B cell (primary cell): ENCODE measurements around the gene SPOP.

ENCODE experiments used
- EZH2 ChIP-seq: IDR thresholded peaks from 2 replicates; pipeline ENCODE4 v1.6.1; 2012; ENCODE audit warnings: borderline replicate concordance, low read depth, mild to moderate bottlenecking, moderate library complexity, low read length; ENCODE audit not compliant: insufficient read depth, poor library complexity, severe bottlenecking
- TF ChIP-seq, protein P1 (sequence below): fragments of 200-600 bp; IDR thresholded peaks from one replicate; pipeline ENCODE4 v1.8.0; 2022; ENCODE audit warnings: antibody characterized with exemption, mild to moderate bottlenecking

GRCh38 chr17:49659661-49660382 lies 18.1 kb downstream of the SPOP start:
- TF ChIP-seq, protein P1, sequence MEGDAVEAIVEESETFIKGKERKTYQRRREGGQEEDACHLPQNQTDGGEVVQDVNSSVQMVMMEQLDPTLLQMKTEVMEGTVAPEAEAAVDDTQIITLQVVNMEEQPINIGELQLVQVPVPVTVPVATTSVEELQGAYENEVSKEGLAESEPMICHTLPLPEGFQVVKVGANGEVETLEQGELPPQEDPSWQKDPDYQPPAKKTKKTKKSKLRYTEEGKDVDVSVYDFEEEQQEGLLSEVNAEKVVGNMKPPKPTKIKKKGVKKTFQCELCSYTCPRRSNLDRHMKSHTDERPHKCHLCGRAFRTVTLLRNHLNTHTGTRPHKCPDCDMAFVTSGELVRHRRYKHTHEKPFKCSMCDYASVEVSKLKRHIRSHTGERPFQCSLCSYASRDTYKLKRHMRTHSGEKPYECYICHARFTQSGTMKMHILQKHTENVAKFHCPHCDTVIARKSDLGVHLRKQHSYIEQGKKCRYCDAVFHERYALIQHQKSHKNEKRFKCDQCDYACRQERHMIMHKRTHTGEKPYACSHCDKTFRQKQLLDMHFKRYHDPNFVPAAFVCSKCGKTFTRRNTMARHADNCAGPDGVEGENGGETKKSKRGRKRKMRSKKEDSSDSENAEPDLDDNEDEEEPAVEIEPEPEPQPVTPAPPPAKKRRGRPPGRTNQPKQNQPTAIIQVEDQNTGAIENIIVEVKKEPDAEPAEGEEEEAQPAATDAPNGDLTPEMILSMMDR = no peak
- TF ChIP-seq EZH2 = no peak
